WTC11 (cell line): ENCODE measurements around the gene NUMA1.
A peak's percentile ranks its signal among the peaks of the same experiment; 100 is the strongest.

ENCODE experiments used
- CTCF ChIP-seq: fragments of 200-600 bp; IDR thresholded peaks from 2 replicates; pipeline ENCODE4 v1.8.0; 2022; ENCODE audit warnings: antibody characterized with exemption
- ELF4 ChIP-seq: sonication (generic); formaldehyde crosslinking; IDR thresholded peaks from 2 replicates; pipeline ENCODE4 v1.8.1; 2022; ENCODE audit warnings: low read depth, mild to moderate bottlenecking, moderate library complexity, missing genetic modification reagents
- JUN ChIP-seq: sonication (generic); formaldehyde crosslinking; IDR thresholded peaks from 2 replicates; pipeline ENCODE4 v1.8.0; 2023; ENCODE audit warnings: mild to moderate bottlenecking, missing genetic modification reagents
- KAT7 ChIP-seq: sonication (generic); formaldehyde crosslinking; IDR thresholded peaks from 2 replicates; pipeline ENCODE4 v1.8.1; 2023; ENCODE audit warnings: missing genetic modification reagents, mild to moderate bottlenecking, borderline replicate concordance
- MLX ChIP-seq: sonication (generic); formaldehyde crosslinking; IDR thresholded peaks from 2 replicates; pipeline ENCODE4 v1.8.1; 2023; ENCODE audit warnings: mild to moderate bottlenecking, missing genetic modification reagents, moderate library complexity
- MXD4 ChIP-seq: fragments of 250-450 bp; sonication (Bioruptor Pico); IDR thresholded peaks from 2 replicates; pipeline ENCODE4 v1.8.0; 2021; ENCODE audit warnings: mild to moderate bottlenecking, moderate library complexity, borderline replicate concordance
- SMAD4 ChIP-seq: sonication (generic); formaldehyde crosslinking; IDR thresholded peaks from 2 replicates; pipeline ENCODE4 v1.8.0; 2022; ENCODE audit warnings: mild to moderate bottlenecking, missing genetic modification reagents
- TEAD1 ChIP-seq: sonication (generic); formaldehyde crosslinking; IDR thresholded peaks from 2 replicates; pipeline ENCODE4 v1.8.0; 2022; ENCODE audit warnings: mild to moderate bottlenecking, missing genetic modification reagents
- ZBTB43 ChIP-seq: sonication (generic); formaldehyde crosslinking; IDR thresholded peaks from 2 replicates; pipeline ENCODE4 v1.8.1; 2023; ENCODE audit warnings: mild to moderate bottlenecking, missing genetic modification reagents
- TF ChIP-seq, protein P1 (sequence below): sonication (generic); formaldehyde crosslinking; IDR thresholded peaks from 2 replicates; pipeline ENCODE4 v1.8.0; 2022; ENCODE audit warnings: mild to moderate bottlenecking, missing genetic modification reagents

GRCh38 chr11:72091292-72091691 is 10.9 kb upstream of the NUMA1 start:
- TF ChIP-seq ZBTB43 (no peak), CTCF (peak; percentile 49; the same call in 1 of the 2 replicates), JUN (CRISPR knock-in tag) (no peak), MXD4 (no peak), ELF4 (CRISPR knock-in tag) (no peak), TEAD1 (no peak), KAT7 (CRISPR knock-in tag) (no peak), MLX (CRISPR knock-in tag) (no peak), SMAD4 (CRISPR knock-in tag) (no peak)
- TF ChIP-seq, protein P1, sequence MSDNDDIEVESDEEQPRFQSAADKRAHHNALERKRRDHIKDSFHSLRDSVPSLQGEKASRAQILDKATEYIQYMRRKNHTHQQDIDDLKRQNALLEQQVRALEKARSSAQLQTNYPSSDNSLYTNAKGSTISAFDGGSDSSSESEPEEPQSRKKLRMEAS: no peak
